Measurements from ENCODE around the gene INTS7. TPM values are rescaled to one million over a fixed set of nuclear protein-coding genes. Genes with fewer than 3 reads are reported as not detected.

The INTS7 gene
- total and polyA plus RNA-seq, 9 of the 15 experiments (the other 6 are each of a cell fraction or from before 2014, with no cell fraction given) = 27.3 to 68.4 (median 40.4) TPM

GRCh38 chr1:212074313-212074712 lies 39.0 kb upstream of the INTS7 start:
- no peak overlapping the region for H3K27ac ChIP-seq (ENCODE audit: extremely low read depth, low read depth, low read length)
- TF ChIP-seq, protein P1, sequence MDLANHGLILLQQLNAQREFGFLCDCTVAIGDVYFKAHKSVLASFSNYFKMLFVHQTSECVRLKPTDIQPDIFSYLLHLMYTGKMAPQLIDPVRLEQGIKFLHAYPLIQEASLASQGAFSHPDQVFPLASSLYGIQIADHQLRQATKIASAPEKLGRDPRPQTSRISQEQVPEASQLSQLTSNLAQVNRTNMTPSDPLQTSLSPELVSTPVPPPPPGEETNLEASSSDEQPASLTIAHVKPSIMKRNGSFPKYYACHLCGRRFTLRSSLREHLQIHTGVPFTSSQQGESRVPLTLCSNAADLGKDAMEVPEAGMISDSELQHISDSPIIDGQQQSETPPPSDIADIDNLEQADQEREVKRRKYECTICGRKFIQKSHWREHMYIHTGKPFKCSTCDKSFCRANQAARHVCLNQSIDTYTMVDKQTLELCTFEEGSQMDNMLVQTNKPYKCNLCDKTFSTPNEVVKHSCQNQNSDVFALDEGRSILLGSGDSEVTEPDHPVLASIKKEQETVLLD (IDR thresholded peaks at IDR 0.05) = no peak
- no peak for TF ChIP-seq ZNF134 (CRISPR knock-in tag; conservative IDR thresholded peaks at IDR 0.05)
- no peak for TF ChIP-seq ATF1 (CRISPR knock-in tag; IDR thresholded peaks at IDR 0.05)
- TF ChIP-seq ATF1 (tag; IDR thresholded peaks at IDR 0.05) = no peak
- TF ChIP-seq ZNF24 (IDR thresholded peaks at IDR 0.05) = no peak
- TF ChIP-seq IFI16 (CRISPR knock-in tag; IDR thresholded peaks at IDR 0.05) = no peak
- no peak for TF ChIP-seq PYGO2 (tag; IDR thresholded peaks at IDR 0.05)
- no peak for TF ChIP-seq COPS2 (conservative IDR thresholded peaks at IDR 0.05)
- TF ChIP-seq NR0B1 (IDR thresholded peaks at IDR 0.05; ENCODE audit: partially characterized antibody) = no peak
- TF ChIP-seq ZNF583 (CRISPR knock-in tag; IDR thresholded peaks at IDR 0.05) = no peak
- no peak for TF ChIP-seq FOXM1 (IDR thresholded peaks at IDR 0.05; ENCODE audit: low read depth)
- TF ChIP-seq FOXM1 (CRISPR knock-in tag; IDR thresholded peaks at IDR 0.05; ENCODE audit: low read depth) = no peak
- TF ChIP-seq TBP (optimal IDR thresholded peaks at IDR 0.05; ENCODE audit: low read depth, low read length) = no peak
- TF ChIP-seq ZBTB12 (CRISPR knock-in tag; IDR thresholded peaks at IDR 0.05) = no peak
- TF ChIP-seq ZFP1 (CRISPR knock-in tag; IDR thresholded peaks at IDR 0.05) = no peak
- no peak for TF ChIP-seq MEF2D (tag; conservative IDR thresholded peaks at IDR 0.05; ENCODE audit: low read depth)
- no peak for TF ChIP-seq GABPB1 (CRISPR knock-in tag; IDR thresholded peaks at IDR 0.05)
- TF ChIP-seq SIN3B (IDR thresholded peaks at IDR 0.05; ENCODE audit: low read depth) = no peak
- TF ChIP-seq PTBP1 (IDR thresholded peaks at IDR 0.05; ENCODE audit: low read depth, low read length) = no peak
- 0 out of 3 replicates have a peak, but pooled peaks cover 3% of the 10 kb centered on the region for H3K79me2 ChIP-seq (ENCODE audit: control insufficient read depth, insufficient read depth, low read length)
- no peak overlapping the region for H3K4me3 ChIP-seq
- no peaks in the 10 kb centered on the region for H3K4me1 ChIP-seq (replicated peaks in 1 of 2; ENCODE audit: control insufficient read depth in 2 of 2, insufficient read depth in 2 of 2, low read length in 2 of 2)
- intact Hi-C loops (cut with micrococcal nuclease) = loop anchor here (10.0 kb wide), 1 partner anchor 80 kb away; no protein-coding TSS in a partner anchor
- FAIRE-seq (no peak), ATAC-seq (no peak), DNase-seq (ENCODE audit: extremely low read depth in 1 of 4, low spot score in 3 of 4) (no peak)
- peaks cover 92% of the 10 kb centered on the region for H3K36me3 ChIP-seq (ENCODE audit: control insufficient read depth, insufficient read depth, low read length)
- BruUV-seq (replicated peaks) = no TSS peak
- ChIA-PET CTCF (ENCODE audit: low intra/inter-chr PET ratio) (interaction anchor here (0.7 to 2.2 kb wide), 3 partner anchors 218 to 620 kb away, joined by 3 to 16 read pairs (median 10); no protein-coding TSS in a partner anchor), POLR2A (no interaction called here)
- 93% methylated on average over 3 of the region's 3 CpGs for WGBS (ENCODE audit: insufficient coverage, low coverage, missing lambda C conversion rate)
- H4K20me1 ChIP-seq (replicated peaks; ENCODE audit: control insufficient read depth, insufficient read depth, low read length) = no peaks in the 10 kb centered on the region
- in situ Hi-C loops (cut with MboI) = loop anchor here (5.0 kb wide), 2 partner anchors 228 to 383 kb away; no protein-coding TSS in a partner anchor
- no peak overlapping the region for H3K4me2 ChIP-seq (ENCODE audit: insufficient read depth, low read length)
- no peaks in the 10 kb centered on the region for H3K27me3 ChIP-seq (ENCODE audit: control insufficient read depth in 2 of 2, insufficient read depth in 2 of 2, low read length in 2 of 2)
- H2AFZ ChIP-seq (ENCODE audit: low read depth, low read length) = no peak overlapping the region
- no peaks in the 10 kb centered on the region for H3K9me1 ChIP-seq (ENCODE audit: control insufficient read depth, insufficient read depth, low read length)
- no peak overlapping the region for H3K9ac ChIP-seq (ENCODE audit: insufficient read depth in 1 of 2, low read depth in 2 of 2, low read length in 2 of 2)
- H3K9me3 ChIP-seq (replicated peaks; ENCODE audit: control insufficient read depth, insufficient read depth, low read depth, low read length) = no peaks in the 10 kb centered on the region

Data from K562 (cell line).